Adipose tissue (tissue), 3 donors: ENCODE measurements around the gene KCNK5. TPM values are rescaled to one million over a fixed set of nuclear protein-coding genes. Genes with fewer than 3 reads are reported as not detected.

Experiments
- H3K27ac ChIP-seq: one replicate; pipeline ENCODE4 v1.5.1; 2013; ENCODE audit warnings: low read depth, low read length
- WGBS, 3 donors: extraction: QIAGEN DNeasy Blood & Tissue Kit; methylation state at CpG; one replicate each; pipeline ENCODE4 v1.1.7; 2013; 5-methylcytosine and 5-hydroxymethylcytosine counted together
- polyA plus RNA-seq, 3 donors: library from polyadenylated mRNA; stranded (reverse); fragments of 200-250 nt; gene quantifications; one replicate each; pipeline ENCODE4 v1.2.3, GENCODE V29; 2013
- donor health status: healthy with polysubstance abuse.
- donor health status: Bipolar disorder and iron deficiency.
- donor health status: healthy.

The KCNK5 gene
- polyA plus RNA-seq, 3 donors = 1.0 to 10.6 (median 2.5) TPM

GRCh38 chr6:39167866-39168625 is 61.2 kb downstream of the KCNK5 start:
- no peak overlapping the region for H3K27ac ChIP-seq
- WGBS, 3 donors = 74 to 88% (median 84%) methylated on average over 10 of the region's 10 CpGs

- WGBS, 3 donors = 89 to 97% (median 90%) methylated on average over 5 of the region's 5 CpGs
- no peak overlapping the region for H3K27ac ChIP-seq
Measured at GRCh38 chr6:39167321-39167720, 62.0 kb downstream of the KCNK5 start.

GRCh38 chr6:39166912-39167290 is 62.4 kb downstream of the KCNK5 start:
- WGBS, 3 donors = 53 to 77% (median 68%) methylated on average over 5 of the region's 5 CpGs
- no peak overlapping the region for H3K27ac ChIP-seq

GRCh38 chr6:39166189-39166911 is 62.9 kb downstream of the KCNK5 start:
- no peak overlapping the region for H3K27ac ChIP-seq
- WGBS, 3 donors = 27 to 31% (median 30%) methylated on average over 20 of the region's 20 CpGs

- WGBS, 3 donors = 51 to 66% (median 64%) methylated on average over 3 of the region's 3 CpGs
- H3K27ac ChIP-seq = no peak overlapping the region
Measured at GRCh38 chr6:39157511-39157910, 71.8 kb downstream of the KCNK5 start.

- 81 to 85% (median 84%) methylated on average over 3 of the region's 3 CpGs for WGBS, 3 donors
- no peak overlapping the region for H3K27ac ChIP-seq
Measured at GRCh38 chr6:39156801-39157200, 72.5 kb downstream of the KCNK5 start.

GRCh38 chr6:39154705-39155104 is 74.6 kb downstream of the KCNK5 start:
- WGBS, 3 donors = 69 to 92% (median 87%) methylated on average over 4 of the region's 4 CpGs

GRCh38 chr6:39153766-39154397 is 75.4 kb downstream of the KCNK5 start:
- 75 to 90% (median 79%) methylated on average over 6 of the region's 6 CpGs for WGBS, 3 donors
- H3K27ac ChIP-seq = no peak overlapping the region

More at GRCh38 chr6:39154705-39155104, 74.6 kb downstream of the KCNK5 start:
- H3K27ac ChIP-seq = no peak overlapping the region

- 53 to 66% (median 58%) methylated on average over 5 of the region's 5 CpGs for WGBS, 3 donors
- no peak overlapping the region for H3K27ac ChIP-seq
Measured at GRCh38 chr6:39152262-39152661, 77.0 kb downstream of the KCNK5 start.

GRCh38 chr6:39151211-39151610 is 78.1 kb downstream of the KCNK5 start:
- 27 to 68% (median 40%) methylated on average over 3 of the region's 3 CpGs for WGBS, 3 donors

GRCh38 chr6:39144481-39145173 is 84.6 kb downstream of the KCNK5 start:
- 79 to 96% (median 88%) methylated on average over 1 of the region's 1 CpG for WGBS, 3 donors
- no peak overlapping the region for H3K27ac ChIP-seq

More at GRCh38 chr6:39151211-39151610, 78.1 kb downstream of the KCNK5 start:
- no peak overlapping the region for H3K27ac ChIP-seq

- 39 to 69% (median 48%) methylated on average over 13 of the region's 13 CpGs for WGBS, 3 donors
- H3K27ac ChIP-seq = no peak overlapping the region
Measured at GRCh38 chr6:39143238-39143930, 85.9 kb downstream of the KCNK5 start.

GRCh38 chr6:39140556-39141167 is 88.6 kb downstream of the KCNK5 start:
- WGBS, 3 donors = 45 to 68% (median 55%) methylated on average over 7 of the region's 7 CpGs
- H3K27ac ChIP-seq = no peak overlapping the region

Other genes with a start within 250 kb of the KCNK5 start
- gene GLP1R, start 180.7 kb downstream of the KCNK5 start, polyA plus RNA-seq = 1 to 10 TPM in 1 of 3 donors, under 1 TPM in 1, not detected in 1; 0.04 to 2.0 TPM
- gene SAYSD1, start 114.3 kb downstream of the KCNK5 start, polyA plus RNA-seq = 10 to 100 TPM in 1 of 3 donors, 1 to 10 TPM in 2; 6.3 to 13.6 (median 8.2) TPM
- under 1 TPM in 2 of 3 donors, not detected in 1; 0.13 to 0.35 TPM for gene KCNK17, start 84.9 kb upstream of the KCNK5 start, polyA plus RNA-seq
- gene KCNK16, start 93.2 kb upstream of the KCNK5 start, polyA plus RNA-seq = 1 to 10 TPM in 1 of 3 donors, not detected in 2; 5.0 TPM